Fibroblast of pulmonary artery (primary cell): ENCODE results near the gene IGF1R.
"Not testable (repeated sequence)": the region's sequence is repeated elsewhere in the genome, so short reads cannot be mapped to it uniquely, and the experiment has no call there.

Experiments
- DNase-seq: peaks from one replicate; pipeline ENCODE4 v3.0.0-alpha.2; 2010; ENCODE audit warnings: low read depth
- H3K4me3 ChIP-seq: replicated peaks from 2 replicates; pipeline ENCODE4 v1.5.1; 2011; ENCODE audit warnings: low read depth, mild to moderate bottlenecking, control low read depth, low read length, moderate library complexity
- TF ChIP-seq, protein P1 (sequence below): IDR thresholded peaks from 2 replicates; pipeline ENCODE4 v1.5.1; 2011; ENCODE audit warnings: mild to moderate bottlenecking, control low read depth, low read length, inconsistent platforms; ENCODE audit errors: missing control alignments

IGF1R gene

DNA sequence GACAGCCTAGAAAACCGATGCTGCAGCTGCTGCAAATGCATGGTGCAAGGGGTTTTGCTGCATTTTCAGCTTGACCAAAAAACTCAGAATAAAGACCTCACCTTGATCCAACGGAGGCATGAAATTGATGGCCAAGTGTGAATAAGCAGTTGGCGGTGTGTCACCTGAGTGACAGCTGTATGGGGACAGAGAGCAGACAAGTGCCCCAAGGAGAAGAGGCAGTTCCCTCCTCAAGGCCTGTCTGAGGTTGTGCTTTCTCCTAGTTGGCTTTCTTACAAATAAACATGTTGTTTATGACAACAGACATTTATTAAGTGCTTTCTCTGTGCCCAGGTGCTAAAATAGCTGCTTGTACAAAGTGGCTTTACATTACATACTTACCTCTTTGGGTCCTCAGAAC lies 349.0 kb downstream of the IGF1R start:
- DNase-seq: no peak
- TF ChIP-seq, protein P1, sequence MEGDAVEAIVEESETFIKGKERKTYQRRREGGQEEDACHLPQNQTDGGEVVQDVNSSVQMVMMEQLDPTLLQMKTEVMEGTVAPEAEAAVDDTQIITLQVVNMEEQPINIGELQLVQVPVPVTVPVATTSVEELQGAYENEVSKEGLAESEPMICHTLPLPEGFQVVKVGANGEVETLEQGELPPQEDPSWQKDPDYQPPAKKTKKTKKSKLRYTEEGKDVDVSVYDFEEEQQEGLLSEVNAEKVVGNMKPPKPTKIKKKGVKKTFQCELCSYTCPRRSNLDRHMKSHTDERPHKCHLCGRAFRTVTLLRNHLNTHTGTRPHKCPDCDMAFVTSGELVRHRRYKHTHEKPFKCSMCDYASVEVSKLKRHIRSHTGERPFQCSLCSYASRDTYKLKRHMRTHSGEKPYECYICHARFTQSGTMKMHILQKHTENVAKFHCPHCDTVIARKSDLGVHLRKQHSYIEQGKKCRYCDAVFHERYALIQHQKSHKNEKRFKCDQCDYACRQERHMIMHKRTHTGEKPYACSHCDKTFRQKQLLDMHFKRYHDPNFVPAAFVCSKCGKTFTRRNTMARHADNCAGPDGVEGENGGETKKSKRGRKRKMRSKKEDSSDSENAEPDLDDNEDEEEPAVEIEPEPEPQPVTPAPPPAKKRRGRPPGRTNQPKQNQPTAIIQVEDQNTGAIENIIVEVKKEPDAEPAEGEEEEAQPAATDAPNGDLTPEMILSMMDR: no peak
- no peak overlapping the region for H3K4me3 ChIP-seq

DNA sequence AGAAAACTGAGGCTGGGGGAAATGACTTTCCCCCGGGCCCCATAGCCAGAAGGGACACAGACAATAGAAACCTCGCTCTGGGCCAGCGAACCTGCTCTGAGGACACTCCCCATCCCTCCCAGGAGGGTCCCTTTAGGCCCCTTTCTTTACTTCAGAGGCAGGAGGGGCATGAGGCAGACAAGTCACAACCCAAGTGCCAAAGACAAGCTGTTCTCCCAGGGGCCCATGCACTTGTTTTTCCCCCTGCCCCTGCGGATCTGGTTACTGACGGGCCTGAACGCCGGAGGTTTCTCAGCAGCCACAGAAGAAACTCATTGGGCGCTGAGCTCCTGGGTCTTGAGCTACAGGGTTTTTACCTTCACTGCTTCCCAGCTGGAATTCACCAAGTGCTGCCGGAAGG lies 349.4 kb downstream of the IGF1R start:
- DNase-seq: no peak
- H3K4me3 ChIP-seq: no peak overlapping the region
- TF ChIP-seq, protein P1: no peak

- TF ChIP-seq, protein P1: no peak
- DNase-seq: no peak
- no peak overlapping the region for H3K4me3 ChIP-seq
Measured at GRCh38 chr15:98998279-98998678, 349.9 kb downstream of the IGF1R start.

DNA sequence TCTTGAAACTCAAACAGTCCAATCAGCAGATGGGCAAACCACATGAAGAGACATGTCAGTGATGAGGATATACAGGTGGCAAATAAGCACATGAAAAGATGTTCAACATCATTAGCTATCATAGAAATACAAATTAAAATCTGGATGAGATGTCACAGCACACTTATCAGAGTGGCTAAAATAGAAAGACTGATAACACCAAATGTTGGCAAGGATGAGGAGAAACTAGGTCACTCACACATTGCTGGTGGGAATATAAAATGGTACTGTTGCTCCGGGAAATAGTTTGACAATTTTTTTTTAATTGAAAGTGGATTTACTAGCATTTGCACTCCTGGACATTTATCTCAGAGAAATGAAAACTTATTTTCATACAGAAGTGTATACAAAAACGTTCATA lies 350.9 kb downstream of the IGF1R start:
- no peak for DNase-seq
- no peak overlapping the region for H3K4me3 ChIP-seq
- TF ChIP-seq, protein P1: no peak

GRCh38 chr15:99002226-99002625 lies 353.9 kb downstream of the IGF1R start:
- H3K4me3 ChIP-seq: no peak overlapping the region
- TF ChIP-seq, protein P1: no peak
- no peak for DNase-seq

DNA sequence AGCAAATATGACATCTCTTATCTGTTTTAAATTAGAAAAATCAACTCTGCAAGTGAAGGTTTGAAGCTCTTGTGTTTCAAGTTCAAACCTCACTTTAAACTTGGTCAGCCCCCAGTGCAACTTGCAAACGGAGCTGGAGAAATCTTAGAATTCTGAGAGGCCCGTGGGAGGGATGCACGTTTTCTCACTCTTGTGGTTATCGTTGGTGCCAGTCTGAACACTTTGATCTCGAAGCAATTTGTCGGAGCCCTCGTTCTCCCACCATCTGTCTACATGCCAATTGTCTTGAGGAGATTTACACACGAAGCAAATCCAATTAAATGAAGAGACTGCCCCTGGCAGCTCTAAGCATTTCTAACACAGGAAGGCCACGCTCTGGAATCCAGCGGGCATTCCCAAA lies 355.0 kb downstream of the IGF1R start:
- not testable (repeated sequence) for DNase-seq, H3K4me3 ChIP-seq

GRCh38 chr15:99004998-99005974 lies 356.9 kb downstream of the IGF1R start:
- not testable (repeated sequence) for H3K4me3 ChIP-seq, DNase-seq

GRCh38 chr15:99006146-99006545 lies 357.8 kb downstream of the IGF1R start:
- no peak for DNase-seq
- no peak overlapping the region for H3K4me3 ChIP-seq
- TF ChIP-seq, protein P1: no peak
